Measurements from ENCODE around the gene ARSA. TPM values are rescaled to one million over a fixed set of nuclear protein-coding genes. Genes with fewer than 3 reads are reported as not detected.

Gene ARSA
- total RNA-seq, 1 experiment from 2014 or later: 16.6 TPM

DNA sequence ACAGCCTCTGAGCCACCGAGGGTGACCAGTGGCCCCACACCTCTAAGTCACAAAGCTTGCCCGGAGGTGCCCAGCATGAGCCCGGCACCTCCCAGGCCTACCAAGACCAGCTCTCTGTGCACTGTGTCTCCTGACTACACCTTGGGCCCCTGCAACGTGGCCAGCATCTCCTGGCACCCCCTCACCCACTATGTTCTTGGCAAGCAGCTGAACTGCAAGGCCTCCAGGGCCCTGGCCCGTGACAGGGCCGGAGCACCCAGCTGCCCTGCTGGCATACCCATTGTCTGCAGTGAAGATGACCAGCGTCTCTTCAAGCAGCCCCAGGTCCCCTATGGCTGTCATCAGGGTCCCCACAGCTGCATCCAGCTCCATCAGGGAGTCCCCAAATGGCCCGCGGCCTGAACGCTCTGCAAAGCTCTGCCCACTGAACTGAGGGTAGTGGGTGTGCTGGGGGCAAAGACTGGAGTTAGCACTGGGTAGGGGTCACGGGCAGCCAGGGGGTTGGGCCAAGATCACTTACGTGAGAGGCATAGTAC is 1.6 kb downstream of the ARSA start:
- POLR2A ChIA-PET (ENCODE audit: unreplicated experiment): no interaction called here
- Histone ChIP-seq H3K4me3 (no peak overlapping the region), H3K4me2 (no peak overlapping the region)

DNA sequence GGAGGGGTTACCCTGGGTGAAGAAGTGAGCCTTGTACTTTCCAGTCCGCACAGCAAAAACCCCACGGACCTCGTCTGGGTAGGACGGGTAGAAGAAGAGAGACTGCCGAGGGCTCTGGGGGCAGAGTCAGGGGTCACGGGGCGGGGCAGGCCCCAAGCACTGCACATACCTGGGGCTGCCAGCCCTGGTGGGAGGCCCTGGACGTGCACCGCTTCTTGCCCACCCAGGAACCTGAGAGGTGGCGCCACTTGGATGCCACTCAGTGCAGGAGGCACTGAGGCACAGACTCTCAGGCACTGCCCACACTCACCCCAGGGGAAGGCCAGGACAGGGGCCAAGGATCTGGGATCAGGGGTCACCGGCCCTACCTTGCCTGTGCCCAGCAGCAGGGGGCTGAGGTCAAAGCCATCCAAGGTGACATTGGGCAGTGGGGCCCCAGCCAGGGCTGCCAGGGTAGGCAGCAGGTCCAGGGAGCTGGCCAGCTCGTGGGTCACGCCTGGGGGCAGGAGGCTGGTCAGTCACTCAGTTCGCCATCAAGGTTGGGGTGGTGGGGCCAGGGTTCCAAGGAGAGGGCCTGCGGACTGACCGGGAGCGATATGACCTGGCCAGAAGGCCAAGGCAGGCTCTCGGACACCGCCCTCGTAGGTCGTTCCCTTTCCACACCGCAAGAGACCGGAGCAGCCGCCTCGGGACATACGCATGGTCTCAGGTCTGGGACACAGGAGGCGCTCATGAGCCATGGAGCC is 2.2 kb downstream of the ARSA start:
- Histone ChIP-seq H4K20me1 (ENCODE audit: insufficient read depth) (no peaks in the 10 kb centered on the region), H3K27ac (no peak overlapping the region), H3K79me2 (ENCODE audit: low read depth) (peaks cover 7% of the 10 kb centered on the region; the same call in 1 of the 2 replicates), H3K9me3 (ENCODE audit: insufficient read depth, low read depth) (no peaks in the 10 kb centered on the region), H3K27me3 (ENCODE audit: insufficient read depth, low read depth) (no peaks in the 10 kb centered on the region), H3F3A (ENCODE audit: insufficient read depth, low read depth) (peaks cover 27% of the 10 kb centered on the region), H3K4me2 (no peak overlapping the region), H3K36me3 (ENCODE audit: low read depth) (no peaks in the 10 kb centered on the region), H3K4me1 (replicated peaks; ENCODE audit: insufficient read depth) (peaks cover 35% of the 10 kb centered on the region), H3K4me3 (no peak overlapping the region), H2AFZ (no peak overlapping the region), H3K9me2 (ENCODE audit: insufficient read depth) (no peaks in the 10 kb centered on the region)
- intact Hi-C loops (cut with micrococcal nuclease; ENCODE audit: unreplicated experiment): no loop called here
- ChIA-PET POLR2A (ENCODE audit: unreplicated experiment) (no interaction called here), CTCF (interaction anchor here (0.7 kb wide), 1 partner anchor 122 kb away, joined by 3 read pairs; no protein-coding TSS in a partner anchor)
- TF ChIP-seq, protein P1, sequence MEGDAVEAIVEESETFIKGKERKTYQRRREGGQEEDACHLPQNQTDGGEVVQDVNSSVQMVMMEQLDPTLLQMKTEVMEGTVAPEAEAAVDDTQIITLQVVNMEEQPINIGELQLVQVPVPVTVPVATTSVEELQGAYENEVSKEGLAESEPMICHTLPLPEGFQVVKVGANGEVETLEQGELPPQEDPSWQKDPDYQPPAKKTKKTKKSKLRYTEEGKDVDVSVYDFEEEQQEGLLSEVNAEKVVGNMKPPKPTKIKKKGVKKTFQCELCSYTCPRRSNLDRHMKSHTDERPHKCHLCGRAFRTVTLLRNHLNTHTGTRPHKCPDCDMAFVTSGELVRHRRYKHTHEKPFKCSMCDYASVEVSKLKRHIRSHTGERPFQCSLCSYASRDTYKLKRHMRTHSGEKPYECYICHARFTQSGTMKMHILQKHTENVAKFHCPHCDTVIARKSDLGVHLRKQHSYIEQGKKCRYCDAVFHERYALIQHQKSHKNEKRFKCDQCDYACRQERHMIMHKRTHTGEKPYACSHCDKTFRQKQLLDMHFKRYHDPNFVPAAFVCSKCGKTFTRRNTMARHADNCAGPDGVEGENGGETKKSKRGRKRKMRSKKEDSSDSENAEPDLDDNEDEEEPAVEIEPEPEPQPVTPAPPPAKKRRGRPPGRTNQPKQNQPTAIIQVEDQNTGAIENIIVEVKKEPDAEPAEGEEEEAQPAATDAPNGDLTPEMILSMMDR (conservative IDR thresholded peaks at IDR 0.05): 0 out of 2 replicates have a peak, but pooled peaks have one; percentile 26
- TF ChIP-seq EZH2 (IDR thresholded peaks at IDR 0.05; ENCODE audit: low read depth): no peak
- BruUV-seq (replicated peaks): no TSS peak
- DNase-seq: no peak

More for the DNA sequence above, 1.6 kb downstream of the ARSA start:
- H3K9me2 ChIP-seq (ENCODE audit: insufficient read depth): no peaks in the 10 kb centered on the region
- CTCF ChIA-PET: interaction anchor here (0.7 kb wide), 1 partner anchor 123 kb away, joined by 3 read pairs; no protein-coding TSS in a partner anchor
- peaks cover 28% of the 10 kb centered on the region for H3K4me1 ChIP-seq (replicated peaks; ENCODE audit: insufficient read depth)
- no peaks in the 10 kb centered on the region for H3K9me3 ChIP-seq (ENCODE audit: insufficient read depth, low read depth)
- no peaks in the 10 kb centered on the region for H3K27me3 ChIP-seq (ENCODE audit: insufficient read depth, low read depth)
- H3K27ac ChIP-seq: no peak overlapping the region
- peaks cover 7% of the 10 kb centered on the region; the same call in 1 of the 2 replicates for H3K79me2 ChIP-seq (ENCODE audit: low read depth)
- DNase-seq: no peak
- H3F3A ChIP-seq (ENCODE audit: insufficient read depth, low read depth): peaks cover 20% of the 10 kb centered on the region
- no TSS peak for BruUV-seq (replicated peaks)
- no peak overlapping the region for H2AFZ ChIP-seq
- no peaks in the 10 kb centered on the region for H4K20me1 ChIP-seq (ENCODE audit: insufficient read depth)
- TF ChIP-seq, protein P1 (conservative IDR thresholded peaks at IDR 0.05): 0 out of 2 replicates have a peak, but pooled peaks have one; percentile 3
- no peak for TF ChIP-seq EZH2 (IDR thresholded peaks at IDR 0.05; ENCODE audit: low read depth)
- intact Hi-C loops (cut with micrococcal nuclease; ENCODE audit: unreplicated experiment): no loop called here
- no peaks in the 10 kb centered on the region for H3K36me3 ChIP-seq (ENCODE audit: low read depth)

DNA sequence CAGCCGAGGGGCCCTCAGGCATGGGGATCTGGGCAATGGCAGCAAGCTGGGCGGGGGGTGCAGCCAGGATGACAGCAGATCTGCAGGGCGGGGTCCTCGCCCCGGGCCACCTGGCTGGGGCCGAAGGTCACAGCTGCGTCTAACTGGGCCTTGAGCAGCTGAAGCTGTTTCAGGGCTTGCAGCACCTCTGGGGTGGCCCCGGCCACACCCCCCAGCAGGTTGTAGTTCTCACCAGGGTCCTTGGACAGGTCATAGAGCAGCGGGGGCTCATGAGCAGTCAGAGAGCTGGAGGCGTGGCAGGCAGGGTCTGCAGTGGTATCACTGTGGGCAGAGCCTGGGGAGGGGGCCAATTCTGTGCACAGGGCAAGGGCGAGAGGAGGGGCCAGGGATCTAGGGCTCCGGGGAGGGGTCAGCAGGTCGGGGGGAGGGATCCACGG is 2.8 kb downstream of the ARSA start:
- TF ChIP-seq EZH2 (IDR thresholded peaks at IDR 0.05; ENCODE audit: low read depth): no peak
- TF ChIP-seq, protein P1 (conservative IDR thresholded peaks at IDR 0.05): no peak
- H3K9me3 ChIP-seq (ENCODE audit: insufficient read depth, low read depth): no peaks in the 10 kb centered on the region
- BruUV-seq (replicated peaks): no TSS peak

More for the DNA sequence above, 2.8 kb downstream of the ARSA start:
- H3K27ac ChIP-seq: no peak overlapping the region
- ChIA-PET CTCF (no interaction called here), POLR2A (ENCODE audit: unreplicated experiment) (no interaction called here)
- H3K36me3 ChIP-seq (ENCODE audit: low read depth): no peaks in the 10 kb centered on the region
- intact Hi-C loops (cut with micrococcal nuclease; ENCODE audit: unreplicated experiment): no loop called here
- no peaks in the 10 kb centered on the region for H3K9me2 ChIP-seq (ENCODE audit: insufficient read depth)
- H3K27me3 ChIP-seq (ENCODE audit: insufficient read depth, low read depth): no peaks in the 10 kb centered on the region
- H3K4me3 ChIP-seq: no peak overlapping the region
- no peak for DNase-seq
- H3F3A ChIP-seq (ENCODE audit: insufficient read depth, low read depth): peaks cover 28% of the 10 kb centered on the region
- peaks cover 38% of the 10 kb centered on the region for H3K4me1 ChIP-seq (replicated peaks; ENCODE audit: insufficient read depth)
- no peak overlapping the region for H2AFZ ChIP-seq
- H3K79me2 ChIP-seq (ENCODE audit: low read depth): peaks cover 7% of the 10 kb centered on the region; the same call in 1 of the 2 replicates
- no peaks in the 10 kb centered on the region for H4K20me1 ChIP-seq (ENCODE audit: insufficient read depth)
- H3K4me2 ChIP-seq: no peak overlapping the region
